Left lung (tissue), 10 donors: Measurements from ENCODE around the gene PCSK5. TPM values are rescaled to one million over a fixed set of nuclear protein-coding genes. Genes with fewer than 3 reads are reported as not detected.
"Not testable (repeated sequence)": the region's sequence is repeated elsewhere in the genome, so short reads cannot be mapped to it uniquely, and the experiment has no call there.

Experiments used
- ATAC-seq: fragments of 200-7000 bp; cut with Tn5 transposase; one replicate; pipeline ENCODE4 v1.9.1; 2020; ENCODE audit warnings: moderate library complexity
- DNase-seq, 4 donors: peaks; one replicate each; pipeline ENCODE4 v3.0.0-alpha.2; 2013 to 2020
- H3K27ac ChIP-seq, 2 donors: fragments of 200-600 bp; sonication (generic) in 1 of 2; one replicate each; pipeline versions ENCODE4 v1.5.0 to v1.8.0; 2020 to 2021
- H3K27me3 ChIP-seq, 2 donors: fragments of 200-600 bp; sonication (generic) in 1 of 2; one replicate each; pipeline versions ENCODE4 v1.5.0 to v1.8.0; 2020 to 2021
- H3K36me3 ChIP-seq, 2 donors: fragments of 200-600 bp; sonication (generic) in 1 of 2; one replicate each; pipeline versions ENCODE4 v1.5.0 to v1.8.0; 2020 to 2021
- H3K4me1 ChIP-seq, 2 donors: fragments of 200-600 bp; one replicate each; pipeline ENCODE4 v1.8.0; 2021
- H3K4me3 ChIP-seq, 2 donors: fragments of 200-600 bp; sonication (generic) in 1 of 2; one replicate each; pipeline versions ENCODE4 v1.5.0 to v1.8.0; 2020 to 2021; ENCODE audit warnings: mild to moderate bottlenecking in 1 of 2
- H3K9me3 ChIP-seq, 2 donors: fragments of 200-600 bp; sonication (generic) in 1 of 2; one replicate each; pipeline versions ENCODE4 v1.5.0 to v1.8.0; 2020 to 2021
- intact Hi-C, 2 donors: fragments of 100-400 bp; cut with DNase I; formaldehyde crosslinking; loops; one replicate each; pipeline versions ENCODE4 v1.11.2 to v1.14.2; 2022
- polyA plus RNA-seq, 6 donors: library from polyadenylated mRNA; unstranded; fragments of 120-200 nt; gene quantifications; one replicate each; pipeline ENCODE4 v1.2.1, GENCODE V29; 2013; ENCODE audit not compliant: insufficient read length in 6 of 6
- total RNA-seq, 2 donors: library from RNA; stranded (reverse); fragmentation: NEBNext Ultra II Directional; extraction: Animal tissue kit (Norgen Biotek cat#: 25700); gene quantifications; one replicate each; pipeline ENCODE4 v1.2.1, GENCODE V29; 2021
- TF ChIP-seq, protein P1 (sequence below), 2 donors: fragments of 200-600 bp; sonication (generic) in 1 of 2; IDR thresholded peaks; one replicate each; pipeline versions ENCODE4 v1.5.0 to v1.8.0; 2021; ENCODE audit warnings: antibody characterized with exemption in 2 of 2
- donor health status: DM: no; HTN: yes; CAD: no.
- donor health status: DM: no; HTN: no; CAD: no.

Gene PCSK5
- total and polyA plus RNA-seq, 8 donors: 6.8 to 20.3 (median 11.3) TPM

DNA sequence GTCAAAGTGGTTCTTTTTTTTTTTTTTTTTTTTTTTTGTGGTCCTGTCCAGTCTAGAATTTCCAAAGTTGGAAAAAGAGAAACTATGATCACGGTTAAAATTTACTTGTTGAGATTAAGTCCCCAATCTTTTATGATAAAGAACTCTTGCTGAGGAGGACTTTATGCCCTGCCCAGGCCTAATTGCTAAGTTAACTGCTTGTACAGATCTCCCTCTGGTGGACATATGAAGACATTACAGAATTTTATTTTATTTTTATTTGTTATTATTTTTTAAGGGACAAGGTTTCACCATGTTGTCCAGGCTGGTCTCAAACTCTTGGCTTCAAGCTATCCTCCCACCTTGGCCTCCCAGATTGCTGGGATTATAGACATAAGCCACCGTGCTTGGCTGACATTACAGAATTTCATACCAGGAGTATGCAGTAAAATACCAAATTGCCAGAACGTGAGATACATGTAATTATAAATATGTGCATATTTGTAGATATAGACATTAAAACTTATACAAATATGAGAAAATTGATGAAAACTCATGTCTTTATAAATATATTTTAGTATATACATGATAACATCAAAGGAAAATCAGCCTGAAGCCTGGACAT, 412.6 kb downstream of the PCSK5 start:
- ATAC-seq (peak; percentile 91), DNase-seq (peak in 2 of 4 donors; percentile 24 to 62)
- H3K4me1 ChIP-seq: peaks cover 0 to 5% of the 10 kb centered on the region in 2 donors
- peaks cover 0 to 4% of the 10 kb centered on the region in 2 donors for H3K27me3 ChIP-seq
- no peak overlapping the region for H3K27ac ChIP-seq
- TF ChIP-seq, protein P1, sequence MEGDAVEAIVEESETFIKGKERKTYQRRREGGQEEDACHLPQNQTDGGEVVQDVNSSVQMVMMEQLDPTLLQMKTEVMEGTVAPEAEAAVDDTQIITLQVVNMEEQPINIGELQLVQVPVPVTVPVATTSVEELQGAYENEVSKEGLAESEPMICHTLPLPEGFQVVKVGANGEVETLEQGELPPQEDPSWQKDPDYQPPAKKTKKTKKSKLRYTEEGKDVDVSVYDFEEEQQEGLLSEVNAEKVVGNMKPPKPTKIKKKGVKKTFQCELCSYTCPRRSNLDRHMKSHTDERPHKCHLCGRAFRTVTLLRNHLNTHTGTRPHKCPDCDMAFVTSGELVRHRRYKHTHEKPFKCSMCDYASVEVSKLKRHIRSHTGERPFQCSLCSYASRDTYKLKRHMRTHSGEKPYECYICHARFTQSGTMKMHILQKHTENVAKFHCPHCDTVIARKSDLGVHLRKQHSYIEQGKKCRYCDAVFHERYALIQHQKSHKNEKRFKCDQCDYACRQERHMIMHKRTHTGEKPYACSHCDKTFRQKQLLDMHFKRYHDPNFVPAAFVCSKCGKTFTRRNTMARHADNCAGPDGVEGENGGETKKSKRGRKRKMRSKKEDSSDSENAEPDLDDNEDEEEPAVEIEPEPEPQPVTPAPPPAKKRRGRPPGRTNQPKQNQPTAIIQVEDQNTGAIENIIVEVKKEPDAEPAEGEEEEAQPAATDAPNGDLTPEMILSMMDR (IDR thresholded peaks at IDR 0.05): peak; percentile 29 to 55
- no peaks in the 10 kb centered on the region for H3K9me3 ChIP-seq
- no peak overlapping the region for H3K4me3 ChIP-seq
- intact Hi-C loops: no loop called here
- H3K36me3 ChIP-seq: no peaks in the 10 kb centered on the region

DNA sequence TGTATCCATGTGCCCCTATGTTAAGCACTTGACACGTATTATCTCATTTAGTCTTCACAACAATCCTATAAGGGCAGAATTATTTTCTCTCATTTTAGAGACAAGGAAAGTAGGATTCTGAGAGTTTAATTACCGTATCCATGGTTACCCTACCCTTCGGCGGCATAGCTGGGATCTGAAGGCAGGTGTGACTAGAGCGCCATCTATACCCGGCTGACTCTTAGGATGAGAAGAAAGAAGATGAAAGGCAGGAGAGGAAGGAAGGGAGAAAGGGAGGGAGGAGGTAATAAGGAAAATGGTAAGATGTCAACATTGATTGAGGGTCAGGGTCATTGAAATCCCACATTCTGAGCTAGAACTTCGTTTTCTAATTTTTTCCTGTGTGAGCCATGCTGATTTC, 416.6 kb downstream of the PCSK5 start:
- DNase-seq, H3K9me3 ChIP-seq, H3K36me3 ChIP-seq, H3K27ac ChIP-seq, intact Hi-C loops, H3K27me3 ChIP-seq, ATAC-seq, H3K4me3 ChIP-seq, H3K4me1 ChIP-seq: not testable (repeated sequence)

DNA sequence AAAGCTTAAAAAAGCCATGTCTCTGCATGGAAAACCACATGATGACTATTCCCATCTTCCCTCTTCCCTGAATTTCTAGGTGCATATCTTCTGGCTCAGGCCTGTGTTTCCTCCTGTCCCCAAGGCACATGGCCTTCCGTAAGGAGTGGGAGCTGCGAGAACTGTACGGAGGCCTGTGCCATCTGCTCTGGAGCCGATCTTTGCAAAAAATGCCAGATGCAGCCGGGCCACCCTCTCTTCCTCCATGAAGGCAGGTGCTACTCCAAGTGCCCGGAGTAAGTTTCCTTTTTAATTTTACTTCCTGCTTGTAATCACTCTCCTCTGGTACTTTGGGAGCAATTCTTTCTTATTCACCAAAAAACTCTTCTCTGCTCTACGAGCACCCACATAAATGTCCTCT, 420.1 kb downstream of the PCSK5 start:
- ATAC-seq: no peak
- no peaks in the 10 kb centered on the region for H3K9me3 ChIP-seq
- no peaks in the 10 kb centered on the region for H3K4me1 ChIP-seq
- H3K4me3 ChIP-seq: no peak overlapping the region
- TF ChIP-seq, protein P1 (IDR thresholded peaks at IDR 0.05): no peak
- H3K27me3 ChIP-seq: no peaks in the 10 kb centered on the region
- DNase-seq: no peak
- H3K27ac ChIP-seq: no peak overlapping the region
- H3K36me3 ChIP-seq: no peaks in the 10 kb centered on the region
- intact Hi-C loops: no loop called here

DNA sequence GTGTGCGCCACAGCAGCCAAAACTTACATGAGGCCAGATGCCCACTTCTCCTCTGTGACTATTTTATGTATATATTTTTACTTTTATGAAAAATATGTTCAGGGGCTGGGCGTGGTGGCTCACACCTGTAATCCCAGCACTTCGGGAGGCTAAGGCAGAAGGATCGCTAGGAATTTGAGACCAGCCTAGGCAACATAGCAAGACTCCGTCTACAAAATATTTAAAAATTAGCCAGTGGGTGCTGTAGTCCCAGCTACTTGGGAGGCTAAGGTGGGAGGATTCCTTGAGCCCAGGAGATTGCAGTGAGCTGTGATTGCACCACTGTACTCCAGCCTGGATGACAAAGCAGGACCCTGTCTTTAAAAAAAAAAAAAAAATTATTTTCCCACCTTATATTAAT, 420.5 kb downstream of the PCSK5 start:
- Histone ChIP-seq H3K9me3 (no peaks in the 10 kb centered on the region), H3K27me3 (no peaks in the 10 kb centered on the region), H3K27ac (no peak overlapping the region), H3K36me3 (no peaks in the 10 kb centered on the region), H3K4me1 (no peaks in the 10 kb centered on the region), H3K4me3 (no peak overlapping the region)
- intact Hi-C loops: no loop called here
- TF ChIP-seq, protein P1 (IDR thresholded peaks at IDR 0.05): no peak
- DNase-seq: no peak
- no peak for ATAC-seq

DNA sequence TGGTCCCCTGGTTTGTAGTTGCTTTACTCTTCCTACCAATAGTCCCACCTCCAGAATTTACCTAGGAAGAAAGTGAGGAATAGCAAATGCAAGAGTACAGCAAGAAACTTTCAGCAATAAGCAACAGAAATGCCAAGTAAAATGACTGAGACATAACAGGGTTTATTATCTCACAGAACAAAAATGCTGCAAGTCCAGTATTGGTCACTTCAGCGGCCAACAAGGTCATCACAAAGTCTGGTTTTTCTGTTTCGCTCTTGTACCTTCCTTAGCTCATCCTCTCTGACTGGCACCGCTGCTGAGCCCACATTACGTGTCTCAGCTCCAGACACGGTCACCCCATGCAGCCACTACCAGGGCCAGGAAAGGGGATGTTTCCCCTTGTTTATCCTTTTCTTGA, 421.1 kb downstream of the PCSK5 start:
- Histone ChIP-seq H3K36me3 (no peaks in the 10 kb centered on the region), H3K27me3 (no peaks in the 10 kb centered on the region), H3K4me1 (no peaks in the 10 kb centered on the region), H3K9me3 (no peaks in the 10 kb centered on the region), H3K27ac (no peak overlapping the region), H3K4me3 (no peak overlapping the region)
- no peak for ATAC-seq
- intact Hi-C loops: no loop called here
- no peak for DNase-seq
- TF ChIP-seq, protein P1 (IDR thresholded peaks at IDR 0.05): no peak

DNA sequence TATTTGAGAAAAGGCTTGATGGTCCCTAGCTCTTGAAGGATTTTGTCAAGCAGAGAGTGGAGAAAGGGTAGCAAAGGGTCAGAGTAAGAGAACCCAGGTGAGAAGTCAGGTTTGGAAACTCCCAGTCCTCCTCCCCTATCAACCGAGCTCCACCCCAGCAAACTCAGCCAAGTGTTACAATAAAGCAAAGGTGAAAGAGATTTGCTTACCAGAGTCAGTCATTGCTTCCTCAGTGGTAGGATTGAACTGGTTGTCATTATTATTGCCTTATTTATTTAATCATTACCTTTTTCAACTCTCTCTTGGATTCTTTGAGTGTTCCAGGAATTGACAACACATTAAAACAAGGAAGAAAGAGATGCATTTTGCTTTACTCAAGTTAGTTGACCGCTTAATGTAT, 423.3 kb downstream of the PCSK5 start:
- Histone ChIP-seq H3K27me3 (no peaks in the 10 kb centered on the region), H3K27ac (no peak overlapping the region), H3K36me3 (no peaks in the 10 kb centered on the region), H3K4me1 (no peaks in the 10 kb centered on the region), H3K9me3 (no peaks in the 10 kb centered on the region), H3K4me3 (no peak overlapping the region)
- DNase-seq: no peak
- TF ChIP-seq, protein P1 (IDR thresholded peaks at IDR 0.05): no peak
- intact Hi-C loops: no loop called here
- ATAC-seq: no peak
